Measurements from ENCODE around the gene MCAM. TPM values are rescaled to one million over a fixed set of nuclear protein-coding genes. Genes with fewer than 3 reads are reported as not detected.

Gene MCAM
- polyA plus RNA-seq, 3 donors: not detected

- Histone ChIP-seq H3K27ac (ENCODE audit: low read depth in 1 of 2, low read length in 2 of 2) (peak within 1 kb of the TSS; percentile 25 to 93), H3K4me3 (replicated peaks in 1 of 3; ENCODE audit: low read depth in 2 of 3, low read length in 3 of 3) (peak within 1 kb of the TSS; percentile 65 to 95 (median 84)), H3K36me3 (replicated peaks in 1 of 2; ENCODE audit: control insufficient read depth in 1 of 2, insufficient read depth in 2 of 2, low read length in 2 of 2) (peaks cover 0 to 10% of the 10 kb centered on the region in 2 donors), H3K9ac (ENCODE audit: insufficient read depth, low read length, poor library complexity, severe bottlenecking) (peak within 1 kb of the TSS; percentile 89), H3K9me3 (replicated peaks in 1 of 2; ENCODE audit: control insufficient read depth in 1 of 2, insufficient read depth in 1 of 2, low read length in 2 of 2) (peaks cover 0 to 8% of the 10 kb centered on the region in 2 donors), H2AFZ (ENCODE audit: insufficient read depth, low read depth, low read length, poor library complexity, severe bottlenecking) (peak within 1 kb of the TSS; percentile 94), H3K4me1 (ENCODE audit: control insufficient read depth in 1 of 2, insufficient read depth in 2 of 2, low read length in 2 of 2) (peaks cover 15 to 29% of the 10 kb centered on the region in 2 donors), H3K4me2 (replicated peaks; ENCODE audit: extremely low read depth, low read length, poor library complexity, severe bottlenecking) (peak within 1 kb of the TSS; percentile 84), H3K27me3 (ENCODE audit: control insufficient read depth in 2 of 2, insufficient read depth in 2 of 2, low read length in 2 of 2) (peaks cover 5 to 13% of the 10 kb centered on the region in 2 donors), H3K79me2 (ENCODE audit: insufficient read depth, low read length) (peaks cover 27% of the 10 kb centered on the region), H4K20me1 (ENCODE audit: insufficient read depth, low read length) (peaks cover 11% of the 10 kb centered on the region)
- under 1% methylated on average over 47 of the region's 54 CpGs for WGBS (ENCODE audit: insufficient coverage)
- peak; percentile 94 to 98 (median 95) for DNase-seq
- TF ChIP-seq, protein P1, sequence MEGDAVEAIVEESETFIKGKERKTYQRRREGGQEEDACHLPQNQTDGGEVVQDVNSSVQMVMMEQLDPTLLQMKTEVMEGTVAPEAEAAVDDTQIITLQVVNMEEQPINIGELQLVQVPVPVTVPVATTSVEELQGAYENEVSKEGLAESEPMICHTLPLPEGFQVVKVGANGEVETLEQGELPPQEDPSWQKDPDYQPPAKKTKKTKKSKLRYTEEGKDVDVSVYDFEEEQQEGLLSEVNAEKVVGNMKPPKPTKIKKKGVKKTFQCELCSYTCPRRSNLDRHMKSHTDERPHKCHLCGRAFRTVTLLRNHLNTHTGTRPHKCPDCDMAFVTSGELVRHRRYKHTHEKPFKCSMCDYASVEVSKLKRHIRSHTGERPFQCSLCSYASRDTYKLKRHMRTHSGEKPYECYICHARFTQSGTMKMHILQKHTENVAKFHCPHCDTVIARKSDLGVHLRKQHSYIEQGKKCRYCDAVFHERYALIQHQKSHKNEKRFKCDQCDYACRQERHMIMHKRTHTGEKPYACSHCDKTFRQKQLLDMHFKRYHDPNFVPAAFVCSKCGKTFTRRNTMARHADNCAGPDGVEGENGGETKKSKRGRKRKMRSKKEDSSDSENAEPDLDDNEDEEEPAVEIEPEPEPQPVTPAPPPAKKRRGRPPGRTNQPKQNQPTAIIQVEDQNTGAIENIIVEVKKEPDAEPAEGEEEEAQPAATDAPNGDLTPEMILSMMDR (IDR thresholded peaks at IDR 0.05): no peak
- Mint-ChIP-seq H3K9me3 (peaks cover 0 to 6% (median 0%) of the 10 kb centered on the region in 7 donors), H3K4me3 (peak within 1 kb of the TSS; percentile 94 to 100), H3K27ac (peak within 1 kb of the TSS; percentile 97 to 100 (median 98)), H3K36me3 (peaks cover 16 to 21% of the 10 kb centered on the region in 2 donors), H3K27me3 (ENCODE audit: low read depth in 3 of 3) (peaks cover 17 to 20% (median 17%) of the 10 kb centered on the region in 3 donors), H3K4me1 (peaks cover 29% of the 10 kb centered on the region)
- intact Hi-C loops (cut with micrococcal nuclease): no loop called here
Measured at GRCh38 chr11:119334174-119334930, 17.4 kb upstream of the MCAM start, which contains the start of gene RNF26. TSS of gene RNF26 (plus strand) at chr11:119334527. CDS start at chr11:119335123, 596 bp downstream.

DNA sequence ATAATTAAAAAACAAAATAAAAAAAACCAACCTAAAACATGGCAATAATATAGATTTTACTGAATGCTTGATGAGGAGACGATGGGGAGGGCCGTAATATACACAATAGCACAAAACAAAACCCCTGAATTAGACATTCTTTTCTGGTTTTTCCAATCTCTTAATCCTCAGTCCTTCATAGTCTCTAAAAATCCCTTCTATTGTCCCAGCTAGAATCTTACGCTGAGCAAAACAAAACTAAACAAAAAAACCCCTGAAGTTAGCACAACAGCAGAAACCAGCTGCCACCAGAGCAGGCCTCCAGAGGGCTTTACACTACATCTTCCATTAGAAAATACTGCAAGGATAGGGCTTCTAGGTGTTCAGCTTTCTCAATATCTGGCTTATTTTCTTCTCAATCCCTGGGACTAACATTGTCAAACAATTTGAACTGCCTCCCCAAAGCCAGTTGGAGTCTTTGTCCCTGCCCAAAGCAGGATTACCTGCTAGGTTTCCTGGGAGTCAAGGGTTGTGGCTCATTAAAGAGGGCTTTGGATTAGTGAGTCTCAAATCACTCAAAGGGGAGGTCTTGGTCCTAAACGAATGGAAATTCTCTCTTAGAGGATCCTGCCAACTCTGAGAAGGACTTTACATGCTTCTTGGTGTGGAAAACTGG is 15.3 kb upstream of the MCAM start:
- peaks cover 8 to 14% of the 10 kb centered on the region in 2 donors for H3K36me3 Mint-ChIP-seq
- H3K4me1 Mint-ChIP-seq: peaks cover 19% of the 10 kb centered on the region
- Histone ChIP-seq H2AFZ (ENCODE audit: insufficient read depth, low read depth, low read length, poor library complexity, severe bottlenecking) (peak overlapping the region; percentile 94), H3K27ac (ENCODE audit: low read depth in 1 of 2, low read length in 2 of 2) (no peak overlapping the region), H3K79me2 (ENCODE audit: insufficient read depth, low read length) (peaks cover 27% of the 10 kb centered on the region), H3K27me3 (ENCODE audit: control insufficient read depth in 2 of 2, insufficient read depth in 2 of 2, low read length in 2 of 2) (no peaks in the 10 kb centered on the region), H3K4me3 (replicated peaks in 1 of 3; ENCODE audit: low read depth in 2 of 3, low read length in 3 of 3) (no peak overlapping the region), H3K9me3 (replicated peaks in 1 of 2; ENCODE audit: control insufficient read depth in 1 of 2, insufficient read depth in 1 of 2, low read length in 2 of 2) (no peaks in the 10 kb centered on the region), H3K9ac (ENCODE audit: insufficient read depth, low read length, poor library complexity, severe bottlenecking) (no peak overlapping the region), H3K4me2 (replicated peaks; ENCODE audit: extremely low read depth, low read length, poor library complexity, severe bottlenecking) (no peak overlapping the region), H3K4me1 (ENCODE audit: control insufficient read depth in 1 of 2, insufficient read depth in 2 of 2, low read length in 2 of 2) (peaks cover 15 to 21% of the 10 kb centered on the region in 2 donors), H4K20me1 (ENCODE audit: insufficient read depth, low read length) (no peaks in the 10 kb centered on the region), H3K36me3 (replicated peaks in 1 of 2; ENCODE audit: control insufficient read depth in 1 of 2, insufficient read depth in 2 of 2, low read length in 2 of 2) (peaks cover 0 to 9% of the 10 kb centered on the region in 2 donors)
- H3K4me3 Mint-ChIP-seq: no peak overlapping the region
- DNase-seq: no peak
- H3K27ac Mint-ChIP-seq: peak overlapping the region in 2 of 7 donors; percentile 31 to 43
- intact Hi-C loops (cut with micrococcal nuclease): no loop called here
- TF ChIP-seq, protein P1 (IDR thresholded peaks at IDR 0.05): no peak
- 100% methylated on average over 2 of the region's 4 CpGs for WGBS (ENCODE audit: insufficient coverage)
- no peaks in the 10 kb centered on the region for H3K9me3 Mint-ChIP-seq
- peaks cover 6 to 14% (median 12%) of the 10 kb centered on the region in 3 donors for H3K27me3 Mint-ChIP-seq (ENCODE audit: low read depth in 3 of 3)

Data from CD14-positive monocyte (primary cell).